ENCODE measurements around the gene SUMF1.

DNA sequence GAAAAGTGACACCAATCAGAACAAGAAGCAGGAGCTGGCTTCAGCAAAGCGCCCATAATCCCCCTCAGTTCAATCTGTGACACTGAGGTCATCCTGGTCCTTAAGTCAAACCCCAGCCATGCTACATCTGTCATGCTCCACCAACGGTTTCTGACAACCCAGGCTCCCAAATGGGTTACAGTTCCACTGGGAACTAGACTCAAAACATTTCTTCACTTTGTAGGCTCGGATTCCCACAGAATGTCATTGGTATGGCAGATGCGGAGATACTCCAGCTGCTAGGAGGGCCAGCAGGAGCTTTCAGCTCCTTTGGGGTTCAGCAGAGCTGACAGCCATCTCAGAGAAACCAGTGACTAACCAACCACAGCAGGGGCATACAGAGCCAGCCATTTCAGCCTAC, 48.9 kb downstream of the SUMF1 start:
- TF ChIP-seq, protein P1, sequence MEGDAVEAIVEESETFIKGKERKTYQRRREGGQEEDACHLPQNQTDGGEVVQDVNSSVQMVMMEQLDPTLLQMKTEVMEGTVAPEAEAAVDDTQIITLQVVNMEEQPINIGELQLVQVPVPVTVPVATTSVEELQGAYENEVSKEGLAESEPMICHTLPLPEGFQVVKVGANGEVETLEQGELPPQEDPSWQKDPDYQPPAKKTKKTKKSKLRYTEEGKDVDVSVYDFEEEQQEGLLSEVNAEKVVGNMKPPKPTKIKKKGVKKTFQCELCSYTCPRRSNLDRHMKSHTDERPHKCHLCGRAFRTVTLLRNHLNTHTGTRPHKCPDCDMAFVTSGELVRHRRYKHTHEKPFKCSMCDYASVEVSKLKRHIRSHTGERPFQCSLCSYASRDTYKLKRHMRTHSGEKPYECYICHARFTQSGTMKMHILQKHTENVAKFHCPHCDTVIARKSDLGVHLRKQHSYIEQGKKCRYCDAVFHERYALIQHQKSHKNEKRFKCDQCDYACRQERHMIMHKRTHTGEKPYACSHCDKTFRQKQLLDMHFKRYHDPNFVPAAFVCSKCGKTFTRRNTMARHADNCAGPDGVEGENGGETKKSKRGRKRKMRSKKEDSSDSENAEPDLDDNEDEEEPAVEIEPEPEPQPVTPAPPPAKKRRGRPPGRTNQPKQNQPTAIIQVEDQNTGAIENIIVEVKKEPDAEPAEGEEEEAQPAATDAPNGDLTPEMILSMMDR (conservative IDR thresholded peaks at IDR 0.05; ENCODE audit: low read depth, low read length) = no peak
- TF ChIP-seq POLR2A (IDR thresholded peaks at IDR 0.05; ENCODE audit: low read depth, low read length) (no peak), CEBPB (IDR thresholded peaks at IDR 0.05; ENCODE audit: low read depth, low read length) (no peak), RAD21 (IDR thresholded peaks at IDR 0.05; ENCODE audit: low read length) (no peak), RCOR1 (IDR thresholded peaks at IDR 0.05; ENCODE audit: insufficient replicate concordance, low read length) (no peak), BHLHE40 (IDR thresholded peaks at IDR 0.05; ENCODE audit: low read depth, low read length) (no peak)
- TF ChIP-seq, protein P2, sequence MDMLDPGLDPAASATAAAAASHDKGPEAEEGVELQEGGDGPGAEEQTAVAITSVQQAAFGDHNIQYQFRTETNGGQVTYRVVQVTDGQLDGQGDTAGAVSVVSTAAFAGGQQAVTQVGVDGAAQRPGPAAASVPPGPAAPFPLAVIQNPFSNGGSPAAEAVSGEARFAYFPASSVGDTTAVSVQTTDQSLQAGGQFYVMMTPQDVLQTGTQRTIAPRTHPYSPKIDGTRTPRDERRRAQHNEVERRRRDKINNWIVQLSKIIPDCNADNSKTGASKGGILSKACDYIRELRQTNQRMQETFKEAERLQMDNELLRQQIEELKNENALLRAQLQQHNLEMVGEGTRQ (IDR thresholded peaks at IDR 0.05; ENCODE audit: low read depth, low read length) = no peak
